GM21367 (cell line): ENCODE data around the gene ZNF768.
A peak's percentile ranks its signal among the peaks of the same experiment; 100 is the strongest.

ENCODE experiments used
- ATAC-seq: cut with Tn5 transposase; IDR thresholded peaks from one replicate; pipeline ENCODE4 v1.9.1; 2021; ENCODE audit not compliant: unreplicated experiment

Gene ZNF768

GRCh38 chr16:30526137-30526822, at the start of gene ZNF768:
Gene ZNF768, minus strand, starts transcription at chr16:30526566. Its CDS starts 153 bp downstream, at chr16:30526413.
- no peak for ATAC-seq

- no peak for ATAC-seq
Observed at GRCh38 chr16:30574678-30575077, 48.3 kb upstream of the ZNF768 start.

- peak; percentile 58 for ATAC-seq
Observed at GRCh38 chr16:30571445-30572322, 45.3 kb upstream of the ZNF768 start, which contains the start of gene ZNF688. Gene ZNF688, minus strand, starts transcription at chr16:30571714. Its CDS starts 85 bp downstream, at chr16:30571629.

GRCh38 chr16:30570636-30571444, 44.5 kb upstream of the ZNF768 start:
- no peak for ATAC-seq

GRCh38 chr16:30569746-30570635, 43.6 kb upstream of the ZNF768 start:
- ATAC-seq: no peak

- no peak for ATAC-seq
Observed at GRCh38 chr16:30569281-30569680, 42.9 kb upstream of the ZNF768 start.

- no peak for ATAC-seq
Observed at GRCh38 chr16:30567991-30568638, 41.7 kb upstream of the ZNF768 start.

GRCh38 chr16:30567160-30567990, 41.0 kb upstream of the ZNF768 start:
- ATAC-seq: no peak

- ATAC-seq: no peak
Observed at GRCh38 chr16:30566531-30566930, 40.2 kb upstream of the ZNF768 start.

GRCh38 chr16:30565984-30566383, 39.6 kb upstream of the ZNF768 start:
- no peak for ATAC-seq

GRCh38 chr16:30565526-30565925, 39.2 kb upstream of the ZNF768 start:
- ATAC-seq: no peak

GRCh38 chr16:30562021-30562420, 35.7 kb upstream of the ZNF768 start:
- no peak for ATAC-seq

- no peak for ATAC-seq
Observed at GRCh38 chr16:30561089-30561816, 34.9 kb upstream of the ZNF768 start.

GRCh38 chr16:30559690-30560089, 33.3 kb upstream of the ZNF768 start:
- ATAC-seq: no peak

- ATAC-seq: no peak
Observed at GRCh38 chr16:30558789-30559377, 32.5 kb upstream of the ZNF768 start.

- peak; percentile 69 for ATAC-seq
Observed at GRCh38 chr16:30557957-30558788, 31.8 kb upstream of the ZNF768 start, which contains the start of gene ZNF764. Gene ZNF764, minus strand, starts transcription at chr16:30558374. Its CDS starts 192 bp downstream, at chr16:30558182.

GRCh38 chr16:30557707-30557956, 31.3 kb upstream of the ZNF768 start:
- peak; percentile 16 for ATAC-seq
